HepG2 (cell line): Measurements from ENCODE around the gene EPS8.

Experiments
- ONECUT2 ChIP-seq: sonication (generic); formaldehyde crosslinking; IDR thresholded peaks from 2 replicates; pipeline ENCODE4 v1.4.0; 2020; ENCODE audit warnings: missing genetic modification reagents
- PCBP1 ChIP-seq: fragments of 200-400 bp; formaldehyde crosslinking; IDR thresholded peaks from 2 replicates; pipeline ENCODE4 v1.6.1; 2017; ENCODE audit warnings: mild to moderate bottlenecking, low read depth, low read length, borderline replicate concordance
- POLR2A ChIP-seq, 2 experiments: IDR thresholded peaks; 2 replicates each; pipeline ENCODE4 v1.6.1; 2011; ENCODE audit warnings: low read depth in 2 of 2, low read length in 2 of 2, mild to moderate bottlenecking in 1 of 2, moderate library complexity in 1 of 2; ENCODE audit not compliant: insufficient read depth in 1 of 2
- SP1 ChIP-seq, 2 experiments: fragments of 450-650 bp in 1 of 2; sonication (generic) in 1 of 2; formaldehyde crosslinking in 1 of 2; IDR thresholded peaks; 2 replicates each; pipeline versions ENCODE4 v1.4.0 to v1.6.1; 2016 to 2020; ENCODE audit warnings: missing genetic modification reagents in 1 of 2
- TCF7 ChIP-seq: sonication (generic); IDR thresholded peaks from 2 replicates; pipeline ENCODE4 v1.6.1; 2016; ENCODE audit warnings: antibody characterized with exemption, low read depth
- TF ChIP-seq, protein P1 (sequence below): sonication (generic); formaldehyde crosslinking; IDR thresholded peaks from 2 replicates; pipeline ENCODE4 v1.5.0; 2020; ENCODE audit warnings: missing genetic modification reagents
- TF ChIP-seq, protein P2 (sequence below): fragments of 450-650 bp; IDR thresholded peaks from 2 replicates; pipeline ENCODE4 v1.6.1; 2017
- TF ChIP-seq, protein P3 (sequence below): sonication (generic); formaldehyde crosslinking; IDR thresholded peaks from 2 replicates; pipeline ENCODE4 v1.4.0; 2020; ENCODE audit warnings: mild to moderate bottlenecking, missing genetic modification reagents
- TF ChIP-seq, protein P4 (sequence below): sonication (generic); formaldehyde crosslinking; IDR thresholded peaks from 2 replicates; pipeline ENCODE4 v1.5.0; 2020; ENCODE audit warnings: mild to moderate bottlenecking, missing genetic modification reagents, moderate library complexity

DNA sequence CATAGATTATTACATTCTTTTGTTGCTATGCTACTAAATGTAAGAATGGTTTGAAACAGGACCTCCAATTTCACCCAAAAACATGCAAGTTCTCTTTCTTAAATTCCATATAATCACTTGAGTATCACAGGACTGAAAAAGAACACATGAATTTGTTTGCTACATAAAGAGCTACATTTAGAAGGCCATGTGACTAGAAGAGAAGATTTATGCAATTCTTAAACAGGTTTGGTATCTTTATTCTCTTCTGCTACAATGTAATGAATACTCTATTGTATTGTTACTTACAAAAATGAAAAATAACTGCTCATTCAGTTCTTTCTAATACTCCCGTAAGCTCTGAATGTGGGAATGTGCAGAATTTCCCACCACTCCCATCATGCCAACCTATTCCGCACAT is 9.3 kb downstream of the EPS8 start:
- TF ChIP-seq, protein P1, sequence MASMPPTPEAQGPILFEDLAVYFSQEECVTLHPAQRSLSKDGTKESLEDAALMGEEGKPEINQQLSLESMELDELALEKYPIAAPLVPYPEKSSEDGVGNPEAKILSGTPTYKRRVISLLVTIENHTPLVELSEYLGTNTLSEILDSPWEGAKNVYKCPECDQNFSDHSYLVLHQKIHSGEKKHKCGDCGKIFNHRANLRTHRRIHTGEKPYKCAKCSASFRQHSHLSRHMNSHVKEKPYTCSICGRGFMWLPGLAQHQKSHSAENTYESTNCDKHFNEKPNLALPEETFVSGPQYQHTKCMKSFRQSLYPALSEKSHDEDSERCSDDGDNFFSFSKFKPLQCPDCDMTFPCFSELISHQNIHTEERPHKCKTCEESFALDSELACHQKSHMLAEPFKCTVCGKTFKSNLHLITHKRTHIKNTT: no peak
- TF ChIP-seq PCBP1 (no peak), ONECUT2 (no peak), SP1 (IDR thresholded peaks at IDR 0.05) (no peak), SP1 (CRISPR knock-in tag; IDR thresholded peaks at IDR 0.05) (no peak), POLR2A (IDR thresholded peaks at IDR 0.05; ENCODE audit: insufficient read depth in 1 of 2, low read depth in 2 of 2, low read length in 2 of 2) (no peak), TCF7 (no peak)
- TF ChIP-seq, protein P2, sequence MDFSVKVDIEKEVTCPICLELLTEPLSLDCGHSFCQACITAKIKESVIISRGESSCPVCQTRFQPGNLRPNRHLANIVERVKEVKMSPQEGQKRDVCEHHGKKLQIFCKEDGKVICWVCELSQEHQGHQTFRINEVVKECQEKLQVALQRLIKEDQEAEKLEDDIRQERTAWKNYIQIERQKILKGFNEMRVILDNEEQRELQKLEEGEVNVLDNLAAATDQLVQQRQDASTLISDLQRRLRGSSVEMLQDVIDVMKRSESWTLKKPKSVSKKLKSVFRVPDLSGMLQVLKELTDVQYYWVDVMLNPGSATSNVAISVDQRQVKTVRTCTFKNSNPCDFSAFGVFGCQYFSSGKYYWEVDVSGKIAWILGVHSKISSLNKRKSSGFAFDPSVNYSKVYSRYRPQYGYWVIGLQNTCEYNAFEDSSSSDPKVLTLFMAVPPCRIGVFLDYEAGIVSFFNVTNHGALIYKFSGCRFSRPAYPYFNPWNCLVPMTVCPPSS: no peak
- TF ChIP-seq, protein P3, sequence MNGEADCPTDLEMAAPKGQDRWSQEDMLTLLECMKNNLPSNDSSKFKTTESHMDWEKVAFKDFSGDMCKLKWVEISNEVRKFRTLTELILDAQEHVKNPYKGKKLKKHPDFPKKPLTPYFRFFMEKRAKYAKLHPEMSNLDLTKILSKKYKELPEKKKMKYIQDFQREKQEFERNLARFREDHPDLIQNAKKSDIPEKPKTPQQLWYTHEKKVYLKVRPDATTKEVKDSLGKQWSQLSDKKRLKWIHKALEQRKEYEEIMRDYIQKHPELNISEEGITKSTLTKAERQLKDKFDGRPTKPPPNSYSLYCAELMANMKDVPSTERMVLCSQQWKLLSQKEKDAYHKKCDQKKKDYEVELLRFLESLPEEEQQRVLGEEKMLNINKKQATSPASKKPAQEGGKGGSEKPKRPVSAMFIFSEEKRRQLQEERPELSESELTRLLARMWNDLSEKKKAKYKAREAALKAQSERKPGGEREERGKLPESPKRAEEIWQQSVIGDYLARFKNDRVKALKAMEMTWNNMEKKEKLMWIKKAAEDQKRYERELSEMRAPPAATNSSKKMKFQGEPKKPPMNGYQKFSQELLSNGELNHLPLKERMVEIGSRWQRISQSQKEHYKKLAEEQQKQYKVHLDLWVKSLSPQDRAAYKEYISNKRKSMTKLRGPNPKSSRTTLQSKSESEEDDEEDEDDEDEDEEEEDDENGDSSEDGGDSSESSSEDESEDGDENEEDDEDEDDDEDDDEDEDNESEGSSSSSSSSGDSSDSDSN (CRISPR knock-in tag): no peak
- TF ChIP-seq, protein P4, sequence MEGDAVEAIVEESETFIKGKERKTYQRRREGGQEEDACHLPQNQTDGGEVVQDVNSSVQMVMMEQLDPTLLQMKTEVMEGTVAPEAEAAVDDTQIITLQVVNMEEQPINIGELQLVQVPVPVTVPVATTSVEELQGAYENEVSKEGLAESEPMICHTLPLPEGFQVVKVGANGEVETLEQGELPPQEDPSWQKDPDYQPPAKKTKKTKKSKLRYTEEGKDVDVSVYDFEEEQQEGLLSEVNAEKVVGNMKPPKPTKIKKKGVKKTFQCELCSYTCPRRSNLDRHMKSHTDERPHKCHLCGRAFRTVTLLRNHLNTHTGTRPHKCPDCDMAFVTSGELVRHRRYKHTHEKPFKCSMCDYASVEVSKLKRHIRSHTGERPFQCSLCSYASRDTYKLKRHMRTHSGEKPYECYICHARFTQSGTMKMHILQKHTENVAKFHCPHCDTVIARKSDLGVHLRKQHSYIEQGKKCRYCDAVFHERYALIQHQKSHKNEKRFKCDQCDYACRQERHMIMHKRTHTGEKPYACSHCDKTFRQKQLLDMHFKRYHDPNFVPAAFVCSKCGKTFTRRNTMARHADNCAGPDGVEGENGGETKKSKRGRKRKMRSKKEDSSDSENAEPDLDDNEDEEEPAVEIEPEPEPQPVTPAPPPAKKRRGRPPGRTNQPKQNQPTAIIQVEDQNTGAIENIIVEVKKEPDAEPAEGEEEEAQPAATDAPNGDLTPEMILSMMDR (CRISPR knock-in tag): no peak
